ENCODE data around the gene CDK14.

Gene CDK14

DNA sequence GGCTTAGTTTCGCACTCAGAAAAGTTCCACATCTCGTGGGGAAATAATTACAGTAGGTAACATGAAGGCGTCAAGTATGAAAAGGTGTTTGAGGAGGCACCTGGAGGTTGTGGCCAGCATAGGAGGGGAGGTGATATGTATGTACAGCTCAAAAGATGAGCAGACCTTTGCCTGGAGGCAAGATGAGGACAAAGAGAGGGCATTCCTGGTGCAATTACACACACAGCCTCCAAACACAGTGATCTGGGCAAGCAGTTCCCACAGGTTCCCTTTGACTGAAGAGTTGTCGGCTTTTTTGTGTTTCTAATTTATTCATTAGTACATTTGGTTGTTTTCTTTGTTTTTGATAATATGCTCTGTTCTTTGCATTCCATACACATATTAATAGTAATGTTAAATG is 46.9 kb downstream of the CDK14 start:
- no peak for DNase-seq

DNA sequence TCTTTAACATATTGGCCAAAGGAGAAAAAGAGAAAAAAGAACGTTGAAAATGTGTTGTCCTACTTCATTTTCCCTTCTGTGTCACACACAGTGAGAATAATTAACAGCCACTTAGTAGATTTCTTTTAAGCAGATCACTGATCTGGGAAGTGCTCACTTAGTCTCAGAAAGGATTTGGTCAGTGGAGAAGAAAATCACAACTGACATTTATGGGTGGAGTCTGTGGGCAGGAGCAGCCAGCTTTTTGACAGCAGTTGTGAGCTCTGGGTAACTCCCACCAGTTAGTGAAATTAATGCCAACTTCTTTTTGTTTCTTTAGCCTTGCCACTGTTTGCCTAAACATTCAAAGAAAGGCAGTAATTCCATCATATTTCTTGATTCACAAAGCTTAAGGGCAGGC is 49.7 kb downstream of the CDK14 start:
- DNase-seq = no peak

DNA sequence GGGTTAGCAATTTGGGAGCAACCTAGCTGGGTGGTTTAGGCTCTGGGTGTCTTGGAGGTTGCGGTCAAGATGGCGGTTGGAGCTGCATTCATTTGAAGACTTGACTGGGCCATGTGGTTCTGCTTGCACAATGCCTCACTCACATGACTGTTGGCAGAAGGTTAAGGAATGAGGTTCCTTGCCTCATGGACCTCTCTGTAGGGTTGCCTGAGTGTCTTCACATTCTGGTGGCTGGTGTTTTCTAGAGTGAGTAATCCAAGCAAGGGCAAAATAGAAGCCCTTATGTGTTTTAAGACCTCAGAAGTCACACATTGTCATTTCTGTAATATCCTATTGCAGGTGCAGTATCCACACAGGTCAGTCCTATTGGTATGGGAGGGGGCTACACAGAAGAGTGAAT is 52.0 kb downstream of the CDK14 start:
- DNase-seq = no peak

DNA sequence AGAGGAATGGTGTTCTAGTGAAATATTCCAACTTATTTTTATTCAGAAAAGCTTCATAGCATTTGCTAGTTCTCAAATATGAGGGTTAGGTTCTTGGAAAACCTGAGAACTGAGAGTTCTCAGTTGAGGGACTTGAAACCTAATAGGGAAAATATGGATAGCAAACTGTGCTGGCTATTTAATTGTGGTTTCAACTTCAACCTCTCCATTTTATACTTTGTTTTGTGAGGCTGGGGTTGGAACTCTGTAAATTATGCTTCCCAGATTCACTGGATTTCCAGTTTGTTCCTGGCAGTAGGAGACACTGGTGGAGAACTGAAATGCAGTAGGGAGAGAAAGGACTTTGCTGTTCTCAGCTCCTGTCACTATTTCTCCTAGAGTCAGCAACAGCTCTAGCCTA is 52.7 kb downstream of the CDK14 start:
- DNase-seq = no peak

DNA sequence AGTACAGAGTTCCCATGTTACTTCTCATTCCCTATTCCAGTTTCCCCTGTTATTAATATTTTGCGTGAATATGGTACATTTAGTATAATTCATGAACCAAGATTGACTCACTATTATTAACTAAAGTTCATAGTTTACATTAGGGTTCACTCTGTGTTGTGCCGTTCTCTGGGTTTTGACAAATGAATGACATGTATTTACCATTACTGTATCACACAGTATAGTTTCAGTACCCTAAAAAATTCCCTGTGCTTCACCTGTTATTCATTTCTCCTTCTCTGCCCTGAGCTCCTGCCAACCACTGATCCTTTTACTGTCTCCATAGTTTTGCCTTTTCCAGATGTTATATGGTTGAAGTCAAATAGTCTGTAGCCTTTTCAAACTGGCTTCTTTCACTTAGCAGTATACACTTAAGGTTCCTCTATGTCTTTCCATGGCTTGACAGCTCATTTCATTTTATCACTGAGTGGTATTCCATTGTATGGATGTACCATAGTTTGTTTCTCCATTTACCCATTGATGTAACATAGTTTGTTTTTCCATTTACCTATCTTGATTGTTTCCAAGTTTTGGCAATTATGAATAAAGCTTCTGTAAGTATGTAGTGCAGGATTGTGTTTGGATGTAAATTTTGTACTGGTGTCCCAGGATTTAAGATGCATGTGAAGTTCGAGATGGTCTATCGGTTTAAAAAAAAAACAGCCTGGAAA is 58.8 kb downstream of the CDK14 start:
- no peak for DNase-seq

DNA sequence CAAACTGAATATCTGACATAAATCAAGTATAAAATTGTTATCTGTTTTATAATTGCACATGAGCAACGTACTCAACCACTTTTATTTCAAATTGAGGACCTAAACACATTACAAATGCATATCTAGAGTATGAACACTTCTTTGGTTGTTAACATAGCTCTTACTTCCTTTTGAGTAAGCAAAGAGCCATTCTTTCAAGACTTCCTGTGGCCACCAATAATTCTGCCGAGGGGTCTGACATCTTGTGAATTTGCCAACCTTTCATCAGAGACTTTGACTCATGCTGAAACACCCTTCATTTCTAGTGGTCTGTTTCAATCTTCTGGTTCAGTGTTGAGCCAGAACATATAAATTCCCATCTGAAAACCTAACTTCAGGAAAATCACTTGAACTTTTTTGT is 59.4 kb downstream of the CDK14 start:
- DNase-seq = no peak

DNA sequence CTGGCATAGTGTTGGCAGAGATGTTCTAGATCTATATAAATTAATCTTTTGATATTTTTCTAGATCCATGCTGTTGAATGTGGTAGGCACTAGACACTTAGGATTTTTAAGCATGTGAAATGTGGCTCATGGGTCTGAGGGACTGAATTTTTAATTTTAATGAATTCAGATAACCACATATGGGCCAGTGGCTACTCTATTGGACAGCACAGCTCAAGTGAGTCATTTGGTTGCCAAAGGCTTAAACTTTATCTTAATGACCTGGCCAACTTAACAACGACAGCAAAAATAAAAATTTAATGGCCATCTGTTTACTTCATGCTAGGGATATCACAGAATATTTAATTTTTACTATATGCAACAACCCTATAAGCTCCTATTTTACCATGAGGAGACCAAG is 61.4 kb downstream of the CDK14 start:
- DNase-seq = no peak

DNA sequence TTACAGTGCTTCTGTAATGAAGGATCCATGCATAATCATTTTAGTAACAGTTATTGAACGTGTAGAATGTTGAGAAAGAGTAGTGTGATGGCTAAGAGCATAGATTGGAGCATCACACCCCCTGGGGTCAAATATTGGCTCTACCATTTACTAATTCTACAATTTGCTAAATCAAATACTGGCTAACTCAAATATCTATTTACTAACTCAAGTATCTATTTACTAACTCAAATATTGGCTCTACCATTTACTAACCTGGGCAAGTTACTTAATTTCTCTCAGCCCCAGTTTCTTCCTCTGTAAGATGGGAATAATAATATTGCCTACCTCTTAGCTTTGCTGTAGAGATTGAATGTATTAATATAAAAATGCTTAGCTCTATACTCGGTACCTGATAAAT is 64.0 kb downstream of the CDK14 start:
- peak; percentile 1 for DNase-seq

DNA sequence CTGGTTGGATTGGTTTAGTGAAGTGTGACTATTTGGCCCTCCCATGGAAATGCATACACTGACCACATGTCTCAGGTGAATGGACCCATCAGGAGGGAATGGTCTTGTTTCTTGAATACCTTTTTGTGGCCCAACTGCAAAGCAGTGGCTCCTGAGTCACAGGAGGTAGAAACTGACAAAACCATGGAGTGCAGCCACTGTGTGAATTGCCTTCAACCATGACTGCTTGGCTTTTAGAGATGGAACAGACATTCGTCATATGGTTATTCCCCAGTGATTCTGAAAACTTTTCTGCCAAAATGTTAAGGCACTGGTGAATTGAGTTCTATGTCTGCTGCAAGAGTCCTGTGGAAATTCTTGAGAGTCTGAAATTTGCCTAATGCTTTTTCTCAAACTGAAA is 64.7 kb downstream of the CDK14 start:
- DNase-seq = no peak

DNA sequence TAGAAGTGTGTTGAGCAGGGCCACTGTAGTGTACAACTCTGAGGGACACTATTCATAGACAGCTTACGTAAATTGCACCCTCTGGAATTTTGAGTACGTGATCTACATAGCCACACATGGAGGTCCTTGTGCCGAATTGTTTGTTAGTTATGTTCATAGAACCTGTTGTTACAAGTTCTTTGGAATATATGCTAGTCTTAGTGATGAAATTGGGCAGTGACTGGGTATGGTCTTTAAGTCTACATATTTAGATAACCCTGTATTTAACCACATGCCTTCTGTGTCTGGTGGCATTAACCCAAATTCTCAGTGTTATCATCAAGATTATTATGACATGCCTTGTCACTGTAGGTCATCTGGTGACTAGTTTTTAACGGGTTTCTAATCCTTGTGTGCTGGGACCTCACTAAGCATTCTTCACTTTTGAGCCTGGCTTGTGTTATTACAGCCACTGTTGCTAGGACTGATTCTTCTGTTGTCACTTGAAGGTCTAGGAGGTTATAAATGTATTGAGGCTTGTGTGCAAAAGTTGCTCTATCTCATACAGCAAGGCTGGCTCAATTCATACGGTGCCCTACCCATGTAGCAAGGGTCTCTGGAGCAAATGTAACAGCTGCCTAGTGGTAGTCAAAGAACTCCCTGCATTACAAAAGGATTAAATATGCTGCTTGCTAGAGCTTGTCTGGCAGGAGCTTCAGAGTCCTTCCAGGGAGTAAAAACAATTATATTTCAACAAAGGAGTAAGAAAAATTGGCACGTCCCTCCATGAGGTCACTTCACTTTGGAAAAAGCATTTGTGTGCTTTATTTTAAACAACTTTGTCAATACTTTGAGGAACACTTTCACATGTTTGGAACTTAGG is 65.4 kb downstream of the CDK14 start:
- DNase-seq = no peak

DNA sequence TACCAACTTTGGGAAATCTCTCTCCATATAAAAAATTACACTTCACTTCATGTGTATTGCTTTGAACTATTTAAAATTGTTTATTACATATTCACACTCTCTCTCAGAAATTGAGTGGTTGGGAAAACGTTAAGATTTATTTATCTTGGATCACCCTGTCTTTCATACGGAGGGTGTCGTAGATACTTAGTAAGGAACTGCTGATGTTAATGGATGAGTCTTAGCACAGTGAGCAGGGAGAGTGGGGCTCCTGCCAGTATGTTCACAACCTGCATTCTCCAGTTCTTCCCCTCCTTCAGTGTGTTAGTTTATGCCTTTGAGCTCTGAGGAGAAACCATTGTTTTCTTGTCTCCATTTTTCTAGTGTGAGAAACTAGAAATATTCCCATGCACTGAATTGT is 67.1 kb downstream of the CDK14 start:
- DNase-seq = no peak

DNA sequence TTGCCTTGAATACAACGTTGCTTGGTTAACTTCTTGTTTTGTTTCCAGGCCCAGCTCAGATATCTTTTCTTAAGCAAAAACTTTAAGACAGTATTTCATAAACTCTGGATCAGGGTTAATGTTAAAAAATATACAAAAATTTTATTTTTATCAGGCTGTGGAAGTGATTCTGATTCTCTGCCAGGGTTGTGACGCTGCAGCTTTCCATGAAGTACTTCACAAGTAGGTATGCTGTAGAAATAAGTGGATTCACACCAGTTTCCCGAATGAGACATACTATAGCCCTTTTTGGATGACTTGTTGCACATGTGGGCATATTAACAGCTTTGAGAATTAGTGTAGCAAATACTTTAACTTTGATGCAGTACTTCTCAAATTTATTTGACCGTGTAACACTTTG is 70.1 kb downstream of the CDK14 start:
- no peak for DNase-seq

DNA sequence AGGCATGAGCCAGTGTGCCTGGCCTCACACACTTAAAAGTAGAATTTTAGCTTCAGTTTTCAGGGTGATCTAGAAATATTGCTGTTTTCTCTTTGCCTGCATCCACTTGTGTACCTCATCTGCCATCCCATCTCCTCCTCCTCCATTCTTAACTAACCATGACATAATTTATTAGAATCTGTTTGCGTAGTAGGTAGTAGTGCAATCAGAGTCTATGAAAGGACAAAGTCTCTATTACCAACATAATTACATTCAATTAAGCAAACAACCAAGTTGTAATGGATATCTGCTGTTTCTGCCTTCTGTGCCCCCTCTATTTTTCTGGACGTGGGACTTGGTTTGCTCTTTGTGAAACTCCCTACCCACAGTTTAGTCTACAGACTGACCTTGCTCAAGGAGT is 72.9 kb downstream of the CDK14 start:
- DNase-seq = peak; percentile 52

DNA sequence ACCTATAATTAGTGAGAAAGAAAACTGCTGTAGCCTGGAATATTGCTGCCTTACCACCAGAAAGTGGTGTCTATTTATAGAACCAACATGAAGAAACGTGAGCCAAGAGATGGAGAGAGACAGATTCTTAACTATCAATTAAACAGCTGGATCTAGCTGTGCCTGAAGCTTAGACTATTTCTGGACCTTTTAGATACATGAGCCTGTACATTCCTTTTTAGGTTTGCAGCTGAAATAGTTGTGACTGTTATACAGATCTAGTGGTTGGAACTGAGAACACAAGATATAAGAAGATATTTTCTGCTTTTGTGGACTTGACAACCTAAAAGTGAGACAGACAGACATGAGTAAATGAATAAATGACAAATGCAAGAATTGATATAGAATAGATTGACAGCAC is 73.4 kb downstream of the CDK14 start:
- no peak for DNase-seq

DNA sequence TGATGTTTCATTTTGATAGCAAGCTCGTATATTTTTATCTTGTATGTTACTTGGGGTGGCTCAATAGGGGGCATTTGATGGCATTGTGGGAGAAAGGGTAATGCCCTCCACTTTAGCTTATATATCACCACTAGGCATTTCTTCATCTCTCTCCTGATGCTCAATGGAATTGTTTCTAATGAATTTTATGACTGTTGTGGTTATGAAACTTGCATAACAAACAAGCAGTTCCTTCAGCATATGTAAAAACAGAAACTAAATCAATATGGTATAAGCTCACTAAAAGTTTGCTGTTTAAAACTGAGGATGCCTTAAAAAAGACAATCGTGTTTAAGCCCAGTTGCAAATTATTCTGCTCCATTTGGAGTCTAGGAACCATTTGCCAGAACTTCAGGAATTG is 75.5 kb downstream of the CDK14 start:
- DNase-seq = no peak

DNA sequence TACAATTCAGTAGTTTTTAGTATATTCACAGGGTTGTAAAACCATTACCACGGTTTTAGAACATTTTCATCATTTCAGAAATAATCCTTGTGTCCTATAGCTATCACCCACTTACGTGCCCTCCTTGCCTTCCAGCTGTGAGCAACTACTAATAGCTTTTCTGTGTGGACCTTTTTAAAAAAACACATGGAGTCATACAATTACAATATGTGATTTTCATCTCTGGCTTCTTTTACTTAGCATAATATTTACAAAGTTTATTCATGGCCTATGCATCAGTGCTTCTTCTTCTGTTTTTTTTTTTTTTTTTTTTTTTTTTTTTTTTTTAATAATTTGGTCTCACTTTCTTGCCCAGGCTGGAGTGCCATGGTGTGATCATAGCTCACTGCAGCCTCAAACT is 76.1 kb downstream of the CDK14 start:
- no peak for DNase-seq

DNA sequence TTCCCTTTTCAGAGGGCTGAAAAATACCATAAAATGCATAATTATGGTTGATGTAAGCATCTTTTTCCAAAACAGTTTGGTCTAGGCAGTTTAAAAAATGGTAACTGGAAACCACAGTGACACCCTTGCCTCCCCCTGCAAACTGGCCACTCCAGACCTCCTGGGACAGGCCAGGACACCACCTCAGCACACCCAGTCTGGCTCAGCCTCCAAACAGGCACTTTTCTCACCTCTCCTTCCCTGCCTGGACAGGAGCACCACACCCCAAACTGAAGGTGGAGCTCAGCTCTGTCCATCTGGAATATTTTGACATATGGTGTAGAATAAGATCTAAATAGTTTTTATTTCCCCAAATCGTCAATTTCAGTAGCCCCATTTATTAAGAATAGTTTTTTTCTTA is 78.5 kb downstream of the CDK14 start:
- DNase-seq = no peak

DNA sequence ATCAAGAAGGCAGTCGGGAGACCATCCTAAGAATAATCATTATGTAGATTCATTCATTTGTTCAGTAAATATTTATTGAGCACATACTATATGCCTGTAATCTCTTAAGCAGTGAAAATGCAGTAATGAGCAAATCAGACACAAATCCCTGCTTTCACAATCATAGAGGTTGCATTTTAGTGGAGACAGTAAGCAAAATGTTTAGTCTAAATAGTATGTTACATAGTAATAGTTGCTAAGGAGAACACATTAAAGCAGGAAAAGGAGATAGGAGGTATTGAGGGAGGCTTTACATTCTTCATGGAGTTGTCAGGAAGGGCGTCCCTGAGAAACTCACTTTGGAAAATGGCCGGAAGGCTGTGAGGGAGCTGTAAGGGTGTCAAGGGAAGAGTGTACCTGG is 79.9 kb downstream of the CDK14 start:
- DNase-seq = no peak

DNA sequence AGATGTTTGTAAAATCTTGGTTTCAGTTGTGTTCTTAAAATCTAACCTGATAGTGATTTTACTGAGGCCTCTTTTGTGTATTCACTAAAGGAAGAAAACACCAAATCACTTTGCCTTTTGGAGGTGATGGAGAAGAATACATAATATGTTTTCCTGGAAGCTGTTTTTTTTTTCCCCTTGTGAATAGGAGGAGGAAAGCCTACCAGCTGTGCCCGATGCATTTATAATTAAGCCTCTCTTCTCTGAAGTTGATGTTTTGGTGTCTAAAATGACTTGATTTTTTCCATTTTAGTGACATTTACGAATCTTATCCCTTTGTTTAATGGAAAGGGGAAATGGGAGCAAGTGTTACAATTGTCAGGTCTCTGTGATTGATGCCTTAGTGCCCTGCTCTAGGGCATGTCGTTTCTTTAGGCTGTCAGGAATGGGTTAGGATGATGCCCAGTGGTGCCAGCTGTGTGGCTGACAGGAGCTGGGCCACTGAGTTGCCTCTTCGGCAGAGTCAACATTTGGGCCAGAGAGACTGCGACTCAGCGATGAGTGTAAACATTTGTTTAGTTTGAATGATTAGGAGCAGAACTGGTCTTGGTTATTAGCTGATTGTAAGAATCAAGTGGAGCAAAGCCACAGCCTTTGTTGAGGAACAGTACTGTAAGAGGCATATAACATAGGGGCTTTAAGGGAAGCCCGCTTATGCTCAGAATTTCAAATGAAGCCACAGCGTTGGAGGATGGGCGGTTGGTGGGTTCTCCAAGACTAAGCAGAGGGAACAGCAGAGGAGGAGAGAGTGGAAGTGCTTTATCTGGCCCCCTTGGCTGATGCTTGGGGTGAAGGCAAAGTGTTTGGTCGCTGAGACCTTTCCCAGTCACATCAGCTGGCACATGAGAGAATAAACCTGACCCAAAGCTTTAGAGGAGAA is 81.6 kb downstream of the CDK14 start:
- no peak for DNase-seq

DNA sequence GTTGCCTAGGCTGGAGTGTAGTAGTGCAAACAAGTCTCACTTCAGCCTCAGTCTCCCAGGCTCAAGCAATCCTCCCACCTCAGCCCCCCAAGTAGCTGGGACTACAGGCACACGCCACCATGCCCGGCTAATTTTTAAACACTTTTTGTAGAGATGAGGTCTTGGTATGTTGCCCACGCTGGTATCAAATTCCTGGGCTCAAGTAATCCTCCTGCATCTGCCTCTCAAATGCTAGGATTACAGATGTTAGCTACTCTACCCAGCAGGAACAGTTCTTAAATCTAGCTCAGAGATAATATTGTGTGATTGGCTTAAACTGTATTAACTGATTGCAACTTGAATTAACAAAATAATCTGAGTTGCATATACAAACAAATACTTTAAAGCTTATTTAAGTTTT is 82.9 kb downstream of the CDK14 start:
- DNase-seq = no peak

DNA sequence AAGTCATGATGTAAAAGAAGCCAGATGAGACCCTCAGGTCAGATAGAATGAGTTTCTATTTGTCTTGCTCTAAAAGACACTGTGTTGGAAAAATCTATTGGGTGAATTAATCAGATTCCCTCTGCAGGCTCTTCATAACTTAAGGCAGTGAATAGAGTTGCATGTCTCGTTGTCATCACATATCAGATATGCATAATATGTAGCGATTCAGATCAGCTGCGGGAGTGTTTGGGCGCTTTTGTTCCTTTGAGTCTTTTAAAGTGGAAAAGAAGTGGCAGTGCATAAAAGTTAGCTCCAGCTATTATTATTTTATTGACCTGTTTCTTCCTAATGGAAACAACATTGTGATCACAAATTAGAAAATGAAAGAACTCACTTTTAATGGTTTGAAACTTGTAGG is 84.4 kb downstream of the CDK14 start:
- no peak for DNase-seq

DNA sequence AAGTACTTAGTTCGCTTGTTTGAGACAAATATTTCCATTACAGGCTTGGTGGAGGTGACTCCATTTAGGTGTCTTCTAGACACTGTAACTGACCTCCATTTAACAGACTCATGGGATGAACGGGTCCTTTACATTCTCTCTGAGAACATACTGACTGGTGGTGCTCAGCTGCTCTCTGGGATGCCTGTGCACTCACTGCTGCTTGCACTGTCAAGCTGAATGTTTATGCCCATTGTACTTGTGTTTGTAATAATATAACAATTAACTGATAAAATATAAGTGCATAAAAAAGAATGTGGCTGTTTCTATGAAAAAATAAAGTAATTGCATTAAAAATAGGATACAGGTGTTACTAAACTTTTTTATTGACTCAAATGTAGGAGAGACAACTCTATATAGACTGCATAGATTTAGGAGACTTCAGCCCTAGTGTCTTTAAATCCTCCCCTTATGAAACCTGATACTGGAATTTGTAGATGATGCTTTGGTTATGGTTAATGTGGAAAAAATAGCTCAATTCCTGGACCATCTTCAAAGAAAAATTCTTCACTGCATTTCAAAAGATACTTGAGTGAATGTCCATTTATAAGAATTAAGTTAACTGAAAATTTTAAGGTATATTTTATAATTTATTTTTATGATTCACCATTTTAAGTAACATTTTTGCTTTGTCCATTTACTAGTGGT is 85.4 kb downstream of the CDK14 start:
- DNase-seq = no peak

DNA sequence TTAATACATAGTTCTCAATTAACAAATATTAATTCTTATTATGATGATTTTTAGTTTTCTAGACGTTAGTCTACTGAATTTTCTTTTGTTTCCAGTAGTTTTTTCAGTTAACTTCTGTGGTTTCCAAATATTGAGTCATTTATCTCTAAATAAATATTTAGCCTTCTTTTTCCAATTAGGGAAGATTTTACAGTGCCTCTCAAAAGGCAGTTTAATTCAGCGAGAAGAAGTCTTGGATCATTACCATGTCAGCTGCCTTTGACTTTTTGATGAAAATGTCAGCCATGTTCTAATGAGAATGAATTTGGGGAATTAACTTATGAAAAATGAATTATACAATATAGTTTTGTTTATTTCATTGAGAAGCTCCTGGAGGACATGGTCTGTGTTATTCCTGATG is 90.0 kb downstream of the CDK14 start:
- no peak for DNase-seq

Data from NCI-H1417 treated with DMSO at 0.1 percent for 48 hours (cell line).